ENCODE results near the gene MVK.

- TF ChIP-seq CTCF (IDR thresholded peaks at IDR 0.05; ENCODE audit: poor library complexity): no peak
- no peak for TF ChIP-seq EZH2phosphoT487 (IDR thresholded peaks at IDR 0.05; ENCODE audit: low read depth, severe bottlenecking, unreplicated experiment)
Measured at GRCh38 chr12:109553906-109554500, 19.6 kb upstream of the MVK start.
